Measurements from ENCODE around the gene ASIC2.
"Not testable (repeated sequence)": the region's sequence is repeated elsewhere in the genome, so short reads cannot be mapped to it uniquely, and the experiment has no call there.

ASIC2 gene

DNA sequence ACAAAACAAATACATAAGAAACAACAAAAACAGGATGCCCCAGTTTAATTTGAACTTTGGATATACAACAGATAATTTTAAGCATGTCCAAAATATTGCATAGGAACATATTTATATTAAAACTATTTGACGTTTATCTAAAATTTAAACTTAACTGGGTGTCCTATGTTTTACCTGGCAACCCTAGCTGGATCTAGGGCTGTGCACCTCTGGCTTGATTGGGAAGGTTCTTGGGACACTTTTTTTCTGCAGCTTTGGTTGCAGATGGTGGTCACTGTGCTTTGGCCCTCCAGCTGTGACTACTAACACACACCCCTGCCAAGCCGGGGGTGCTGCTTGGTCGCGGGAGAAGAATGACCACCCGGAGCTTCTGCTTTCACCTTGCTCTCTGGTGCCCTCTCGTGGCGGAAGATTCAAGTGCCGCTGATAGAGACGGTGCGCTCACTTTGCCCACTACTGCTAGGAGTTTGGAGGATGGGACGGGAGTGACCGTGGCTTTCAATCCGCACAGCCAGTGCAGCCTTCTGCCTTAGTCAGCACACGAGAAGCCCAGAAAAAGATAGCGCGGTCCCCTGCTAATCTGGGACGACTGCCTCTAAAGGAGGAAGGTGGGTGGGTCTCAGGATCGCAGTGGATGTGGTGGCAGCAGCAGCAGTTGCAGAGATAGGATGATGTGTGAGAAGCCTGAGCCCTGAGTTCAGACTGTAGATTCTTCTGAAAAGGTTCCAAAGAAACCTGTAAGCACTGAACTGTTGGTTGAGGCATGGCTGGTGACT lies 294.8 kb downstream of the ASIC2 start:
- TF ChIP-seq, protein P1, sequence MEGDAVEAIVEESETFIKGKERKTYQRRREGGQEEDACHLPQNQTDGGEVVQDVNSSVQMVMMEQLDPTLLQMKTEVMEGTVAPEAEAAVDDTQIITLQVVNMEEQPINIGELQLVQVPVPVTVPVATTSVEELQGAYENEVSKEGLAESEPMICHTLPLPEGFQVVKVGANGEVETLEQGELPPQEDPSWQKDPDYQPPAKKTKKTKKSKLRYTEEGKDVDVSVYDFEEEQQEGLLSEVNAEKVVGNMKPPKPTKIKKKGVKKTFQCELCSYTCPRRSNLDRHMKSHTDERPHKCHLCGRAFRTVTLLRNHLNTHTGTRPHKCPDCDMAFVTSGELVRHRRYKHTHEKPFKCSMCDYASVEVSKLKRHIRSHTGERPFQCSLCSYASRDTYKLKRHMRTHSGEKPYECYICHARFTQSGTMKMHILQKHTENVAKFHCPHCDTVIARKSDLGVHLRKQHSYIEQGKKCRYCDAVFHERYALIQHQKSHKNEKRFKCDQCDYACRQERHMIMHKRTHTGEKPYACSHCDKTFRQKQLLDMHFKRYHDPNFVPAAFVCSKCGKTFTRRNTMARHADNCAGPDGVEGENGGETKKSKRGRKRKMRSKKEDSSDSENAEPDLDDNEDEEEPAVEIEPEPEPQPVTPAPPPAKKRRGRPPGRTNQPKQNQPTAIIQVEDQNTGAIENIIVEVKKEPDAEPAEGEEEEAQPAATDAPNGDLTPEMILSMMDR (IDR thresholded peaks at IDR 0.05; ENCODE audit: control insufficient read depth, extremely low read depth, insufficient read depth) = peak; percentile 87
- peak; percentile 4 for DNase-seq (ENCODE audit: low read depth)
- no peak overlapping the region for H3K4me3 ChIP-seq (ENCODE audit: low read depth, low read length)

DNA sequence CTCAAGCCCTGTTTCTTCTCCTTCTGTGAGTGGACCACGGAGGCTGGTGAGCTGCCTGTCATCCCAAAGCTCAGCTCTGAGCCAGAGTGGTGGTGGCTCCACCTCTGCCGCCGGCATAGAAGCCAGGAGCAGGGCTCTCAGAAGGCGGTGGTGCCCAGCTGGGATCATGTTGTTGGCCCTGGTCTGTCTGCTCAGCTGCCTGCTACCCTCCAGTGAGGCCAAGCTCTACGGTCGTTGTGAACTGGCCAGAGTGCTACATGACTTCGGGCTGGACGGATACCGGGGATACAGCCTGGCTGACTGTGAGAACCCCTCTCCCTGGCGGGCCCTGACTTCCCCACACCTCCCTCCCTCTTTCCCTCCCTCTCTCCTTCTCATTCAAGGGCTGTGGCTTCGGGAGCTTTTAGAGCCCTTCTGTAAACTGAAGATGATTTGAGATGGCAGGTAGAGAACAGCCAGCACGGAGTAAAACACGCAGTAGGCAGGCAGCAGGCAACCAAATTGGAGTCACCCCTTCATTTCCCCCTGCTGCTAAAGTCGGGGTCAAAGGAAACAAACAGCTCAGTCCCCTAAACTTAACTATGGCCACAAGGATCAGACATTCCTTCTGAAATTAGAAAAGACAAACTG lies 297.6 kb downstream of the ASIC2 start:
- TF ChIP-seq, protein P1 (IDR thresholded peaks at IDR 0.05; ENCODE audit: control insufficient read depth, extremely low read depth, insufficient read depth) = no peak
- no peak overlapping the region for H3K4me3 ChIP-seq (ENCODE audit: low read depth, low read length)
- no peak for DNase-seq (ENCODE audit: low read depth)

DNA sequence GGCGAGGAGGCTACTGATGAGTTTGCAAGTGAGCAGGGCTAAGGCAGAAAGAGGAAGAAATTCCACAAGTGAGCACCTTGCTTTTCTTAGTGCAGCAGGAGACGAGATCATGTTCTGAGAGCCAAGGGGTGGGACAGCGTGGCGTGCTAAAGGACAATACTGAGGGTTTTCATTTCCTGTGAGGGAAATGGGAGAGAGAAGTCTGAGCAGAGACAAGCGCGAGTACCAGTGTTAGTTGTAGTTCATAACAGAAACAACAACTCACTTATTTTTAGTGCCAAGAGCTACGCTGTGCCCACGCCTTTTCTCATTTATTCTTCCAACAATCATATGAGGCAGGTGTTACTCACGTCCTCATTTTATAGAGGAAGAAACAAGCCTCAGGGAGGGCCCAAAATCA lies 299.1 kb downstream of the ASIC2 start:
- TF ChIP-seq, protein P1 (IDR thresholded peaks at IDR 0.05; ENCODE audit: control insufficient read depth, extremely low read depth, insufficient read depth) = no peak
- no peak for DNase-seq (ENCODE audit: low read depth)
- H3K4me3 ChIP-seq (ENCODE audit: low read depth, low read length) = no peak overlapping the region

- TF ChIP-seq, protein P1 (IDR thresholded peaks at IDR 0.05; ENCODE audit: control insufficient read depth, extremely low read depth, insufficient read depth) = no peak
- no peak overlapping the region for H3K4me3 ChIP-seq (ENCODE audit: low read depth, low read length)
- no peak for DNase-seq (ENCODE audit: low read depth)
These were observed 300.6 kb downstream of the ASIC2 start for GRCh38 chr17:32992321-32993033.

DNA sequence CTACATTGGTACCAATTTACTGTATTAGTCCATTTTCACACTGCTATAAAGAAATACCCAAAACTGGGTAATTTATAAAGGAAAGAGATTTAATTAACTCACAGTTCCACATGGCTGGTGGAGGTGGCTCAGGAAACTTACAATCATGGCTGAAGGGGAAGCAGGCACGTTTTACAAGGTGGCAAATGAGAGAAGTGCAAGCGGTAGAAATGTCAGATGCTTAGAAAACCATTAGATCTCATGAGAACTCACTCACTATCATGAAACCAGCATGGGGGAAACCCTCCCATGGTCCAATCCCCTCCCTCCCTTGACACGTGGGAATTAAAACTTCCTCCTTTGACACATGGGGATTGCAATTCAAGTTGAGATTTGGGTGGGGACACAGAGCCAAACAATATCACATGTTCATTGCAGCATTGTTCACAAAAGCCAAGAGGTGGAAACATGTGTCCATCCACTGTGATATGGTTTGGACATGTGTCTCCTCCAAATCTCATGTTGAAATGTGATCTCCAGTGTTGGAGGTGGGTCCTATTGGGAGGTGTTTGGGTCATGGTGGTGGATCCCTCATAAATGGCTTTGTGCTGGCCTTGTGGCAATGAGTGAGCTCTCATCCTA lies 304.5 kb downstream of the ASIC2 start:
- TF ChIP-seq, protein P1 (IDR thresholded peaks at IDR 0.05; ENCODE audit: control insufficient read depth, extremely low read depth, insufficient read depth) = no peak
- H3K4me3 ChIP-seq (ENCODE audit: low read depth, low read length) = no peak overlapping the region
- DNase-seq (ENCODE audit: low read depth) = no peak

DNA sequence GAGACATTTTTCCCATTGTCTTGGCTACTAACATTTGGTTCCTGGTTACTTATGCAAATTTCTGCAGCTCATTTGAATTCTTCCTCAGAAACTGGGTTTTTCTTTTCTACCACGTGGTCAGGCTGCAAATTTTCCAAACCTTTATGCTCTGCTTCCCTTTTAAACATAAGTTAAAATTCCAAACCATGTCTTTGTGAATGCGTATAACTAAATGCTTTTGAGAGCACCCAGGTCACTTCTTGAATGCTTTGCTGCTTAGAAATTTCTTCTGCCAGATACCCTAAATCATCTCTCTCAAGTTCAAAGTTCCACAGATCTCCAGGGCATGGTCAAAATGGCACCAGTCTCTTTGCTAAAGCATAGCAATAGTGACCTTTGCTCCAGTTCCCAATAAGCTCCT lies 305.2 kb downstream of the ASIC2 start:
- H3K4me3 ChIP-seq (ENCODE audit: low read depth, low read length); DNase-seq (ENCODE audit: low read depth): not testable (repeated sequence)

DNA sequence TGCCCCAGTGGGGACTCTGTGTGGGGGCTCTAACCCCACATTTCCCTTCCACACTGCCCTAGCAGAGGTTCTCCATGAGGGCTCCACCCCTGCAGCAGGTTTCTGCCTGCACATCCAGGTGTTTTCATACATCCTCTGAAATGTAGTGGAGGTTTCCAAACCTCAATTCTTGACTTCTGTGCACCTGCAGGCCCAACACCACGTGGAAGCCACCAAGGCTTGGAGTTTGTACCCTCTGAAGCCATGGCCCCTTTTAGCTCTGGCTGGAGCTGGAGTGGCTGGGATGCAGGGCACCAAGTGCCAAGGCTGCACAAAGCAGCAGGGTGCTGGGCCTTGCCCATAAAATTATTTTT lies 305.7 kb downstream of the ASIC2 start:
- not testable (repeated sequence) for H3K4me3 ChIP-seq (ENCODE audit: low read depth, low read length); DNase-seq (ENCODE audit: low read depth)

Data from LNCaP clone FGC (cell line).